GM13976 (cell line): Measurements from ENCODE around the gene DDX51.

Experiments
- DNase-seq: peaks from one replicate; pipeline ENCODE4 v3.0.0; 2012; ENCODE audit warnings: low spot score
- in situ Hi-C: fragments of 300-500 bp; cut with MboI; formaldehyde crosslinking; loops from one replicate; pipeline ENCODE4 v1.12.0; 2022; ENCODE audit warnings: low sequenced_read_pairs, mixed read lengths, inconsistent platforms; ENCODE audit not compliant: unreplicated experiment
- TF ChIP-seq, protein P1 (sequence below): IDR thresholded peaks from 2 replicates; pipeline ENCODE4 v1.5.1; 2012; ENCODE audit warnings: borderline replicate concordance, mild to moderate bottlenecking; ENCODE audit not compliant: insufficient read depth; ENCODE audit errors: extremely low read depth, missing control alignments, control extremely low read depth

DDX51 gene

DNA sequence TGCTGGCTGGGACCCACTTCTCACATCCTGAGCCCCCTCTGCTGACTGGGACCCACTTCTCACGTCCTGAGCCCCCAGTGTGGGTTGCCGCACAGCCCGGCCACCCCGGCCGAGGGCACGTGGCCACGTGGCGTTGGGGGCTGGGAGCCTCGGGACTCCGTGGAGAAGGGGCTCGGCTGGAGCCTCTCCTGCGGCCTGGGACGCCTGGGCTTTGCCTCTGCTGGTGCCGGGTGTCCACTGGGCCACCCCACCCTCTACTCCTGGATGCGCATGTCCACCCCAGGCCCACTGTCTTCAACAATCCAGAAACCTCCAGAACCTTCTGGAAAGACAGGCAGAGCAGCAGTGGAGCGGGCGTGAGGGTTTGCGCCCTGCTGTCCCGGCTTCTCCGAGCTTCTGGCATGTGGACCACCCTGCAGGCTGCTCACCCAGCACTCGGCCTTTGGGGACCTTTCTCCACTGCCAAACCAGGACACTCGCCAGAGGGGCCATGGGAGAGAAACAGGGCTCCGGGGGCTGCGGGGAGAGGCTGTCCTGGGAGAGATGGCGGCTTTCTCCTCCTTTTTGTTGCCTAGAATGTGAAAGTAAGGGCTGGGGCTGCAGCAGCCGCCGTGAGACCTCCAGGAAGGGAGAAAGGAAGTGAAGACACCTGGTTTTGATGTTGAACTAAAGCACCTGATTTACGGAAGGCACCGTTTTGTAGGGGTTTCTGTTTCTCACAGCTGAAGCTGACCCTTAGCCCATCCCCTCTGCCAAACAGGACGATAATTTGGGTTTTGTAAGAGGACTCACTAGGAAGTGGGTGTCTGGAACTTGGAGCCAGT is 30.1 kb upstream of the DDX51 start:
- in situ Hi-C loops = no loop called here
- no peak for DNase-seq
- TF ChIP-seq, protein P1, sequence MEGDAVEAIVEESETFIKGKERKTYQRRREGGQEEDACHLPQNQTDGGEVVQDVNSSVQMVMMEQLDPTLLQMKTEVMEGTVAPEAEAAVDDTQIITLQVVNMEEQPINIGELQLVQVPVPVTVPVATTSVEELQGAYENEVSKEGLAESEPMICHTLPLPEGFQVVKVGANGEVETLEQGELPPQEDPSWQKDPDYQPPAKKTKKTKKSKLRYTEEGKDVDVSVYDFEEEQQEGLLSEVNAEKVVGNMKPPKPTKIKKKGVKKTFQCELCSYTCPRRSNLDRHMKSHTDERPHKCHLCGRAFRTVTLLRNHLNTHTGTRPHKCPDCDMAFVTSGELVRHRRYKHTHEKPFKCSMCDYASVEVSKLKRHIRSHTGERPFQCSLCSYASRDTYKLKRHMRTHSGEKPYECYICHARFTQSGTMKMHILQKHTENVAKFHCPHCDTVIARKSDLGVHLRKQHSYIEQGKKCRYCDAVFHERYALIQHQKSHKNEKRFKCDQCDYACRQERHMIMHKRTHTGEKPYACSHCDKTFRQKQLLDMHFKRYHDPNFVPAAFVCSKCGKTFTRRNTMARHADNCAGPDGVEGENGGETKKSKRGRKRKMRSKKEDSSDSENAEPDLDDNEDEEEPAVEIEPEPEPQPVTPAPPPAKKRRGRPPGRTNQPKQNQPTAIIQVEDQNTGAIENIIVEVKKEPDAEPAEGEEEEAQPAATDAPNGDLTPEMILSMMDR = no peak

DNA sequence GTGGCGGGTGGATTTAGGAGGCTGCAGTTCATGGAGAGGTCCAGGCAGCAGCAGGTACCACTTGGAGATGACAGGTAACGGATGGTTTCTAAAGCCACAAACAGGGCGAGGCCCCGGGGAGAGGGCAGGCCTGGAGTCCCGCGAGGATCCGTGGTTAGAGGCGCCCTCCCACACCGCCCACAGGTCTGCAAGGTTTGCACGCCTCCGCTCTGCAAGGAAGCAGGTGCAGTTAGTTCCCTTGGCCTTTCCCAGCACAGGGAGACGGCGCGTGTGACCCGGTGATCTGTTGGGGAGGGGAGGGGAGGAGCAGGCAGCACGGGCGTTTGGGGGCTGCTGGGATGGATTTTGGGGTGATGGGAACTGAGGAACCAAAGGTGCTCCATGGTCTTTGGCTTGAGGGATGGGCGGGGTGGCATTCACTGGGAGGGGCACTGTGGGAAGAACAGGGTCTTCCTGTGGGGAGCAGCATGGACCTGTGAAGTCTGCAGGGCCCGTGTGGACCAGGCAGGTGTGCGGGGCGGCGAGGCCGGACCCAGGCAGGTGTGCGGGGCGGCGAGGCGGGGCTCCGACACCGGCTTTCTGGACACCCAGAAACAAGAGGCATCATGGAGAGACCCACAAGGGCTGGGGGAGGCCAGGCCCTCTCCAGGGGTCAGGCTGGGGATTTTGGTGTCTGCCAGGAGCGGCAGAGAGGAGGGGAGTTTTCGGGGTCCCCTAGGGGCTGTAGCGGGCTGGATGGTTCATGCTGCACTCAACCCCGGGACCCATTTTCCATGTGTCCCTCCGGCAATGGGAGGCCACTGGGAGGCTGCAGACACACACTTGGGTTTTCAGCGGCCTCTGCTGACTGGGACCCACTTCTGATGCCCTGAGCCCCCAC is 29.3 kb upstream of the DDX51 start:
- in situ Hi-C loops = no loop called here
- TF ChIP-seq, protein P1 = no peak
- DNase-seq = no peak

DNA sequence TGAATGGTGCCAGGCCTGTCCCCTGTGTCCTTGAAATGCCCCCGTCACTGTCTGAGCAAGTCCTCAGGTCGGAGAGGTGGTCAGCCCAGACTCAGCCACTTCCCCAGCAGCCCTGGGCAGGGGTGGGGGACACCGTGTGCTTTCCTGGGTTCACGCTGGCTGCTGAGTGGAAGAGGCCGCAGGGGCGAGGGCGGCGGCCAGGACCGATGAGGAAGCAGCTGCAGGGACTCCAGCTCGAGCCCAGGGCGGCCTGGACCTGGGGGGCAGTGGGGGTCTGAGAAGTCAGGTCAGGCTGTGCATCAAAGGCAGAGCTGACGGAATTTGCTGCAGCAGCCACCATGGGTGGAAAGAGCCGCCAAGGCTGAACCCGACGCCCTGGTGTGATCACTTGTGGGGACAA is 28.5 kb upstream of the DDX51 start:
- TF ChIP-seq, protein P1 = no peak
- no peak for DNase-seq
- in situ Hi-C loops = no loop called here

DNA sequence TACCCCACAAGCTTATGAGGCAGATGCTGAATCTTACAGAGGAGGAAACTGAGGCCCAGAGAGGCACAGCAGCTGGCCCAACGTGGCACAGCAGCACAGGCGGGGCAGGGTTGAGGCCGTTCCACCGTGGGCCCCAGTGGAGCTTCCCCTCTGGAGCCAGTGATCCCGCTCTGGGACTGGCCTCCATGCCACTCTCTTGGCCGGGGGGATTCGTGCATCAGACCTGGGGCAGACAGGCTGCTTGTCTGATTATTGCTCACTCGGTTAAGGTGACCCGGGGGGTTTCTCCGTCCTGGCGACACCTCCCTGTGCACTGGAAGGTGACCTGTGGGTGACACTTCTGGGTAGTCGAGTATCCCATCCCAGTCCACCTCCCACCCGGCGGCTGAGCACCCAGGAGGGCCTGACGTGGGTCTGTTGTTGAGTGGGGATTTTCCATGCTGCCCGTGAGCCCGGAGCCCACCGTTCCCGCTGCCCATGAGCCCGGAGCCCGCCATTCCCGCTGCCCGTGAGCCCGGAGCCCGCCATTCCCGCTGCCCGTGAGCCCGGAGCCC is 27.9 kb upstream of the DDX51 start:
- in situ Hi-C loops = no loop called here
- no peak for DNase-seq
- TF ChIP-seq, protein P1 = no peak

DNA sequence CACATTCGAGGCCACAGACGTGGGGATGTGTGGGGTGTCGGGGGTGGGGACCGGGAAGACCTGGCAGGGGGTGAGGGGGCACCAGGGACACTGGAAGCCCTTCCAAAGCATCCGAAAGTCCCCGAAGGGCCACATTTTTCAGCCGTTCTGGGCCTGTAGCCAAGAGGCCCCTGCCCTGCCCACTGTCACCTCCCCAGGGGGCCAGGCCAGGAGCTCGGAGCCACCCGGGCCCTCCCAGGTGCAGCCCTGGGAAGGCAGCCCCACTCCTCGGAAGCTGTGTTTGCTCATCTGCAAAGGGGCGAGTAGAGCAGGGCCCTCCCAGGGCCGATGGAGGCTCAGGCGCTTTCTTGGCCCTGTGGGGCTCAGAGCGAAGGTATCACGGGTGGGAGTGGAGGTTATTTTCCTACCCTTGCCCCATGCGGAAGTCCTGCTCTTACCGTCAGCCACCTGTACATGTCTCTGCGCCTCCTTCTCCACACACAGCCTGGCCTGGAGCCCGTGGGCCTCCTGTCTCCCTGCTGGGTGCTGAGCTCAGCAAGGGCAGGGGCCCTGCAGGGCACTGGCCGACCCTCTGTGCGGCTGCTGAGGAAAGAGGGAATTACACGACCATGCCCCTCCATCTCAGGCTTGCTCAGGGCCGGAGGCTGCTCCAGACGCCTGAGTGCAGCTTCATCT is 27.3 kb upstream of the DDX51 start:
- in situ Hi-C loops = no loop called here
- TF ChIP-seq, protein P1 = no peak

More for the DNA sequence above, 27.3 kb upstream of the DDX51 start:
- no peak for DNase-seq
